Measurements from ENCODE around the gene IFRD2. TPM values are rescaled to one million over a fixed set of nuclear protein-coding genes. Genes with fewer than 3 reads are reported as not detected.

IFRD2 gene
- total RNA-seq, 1 donor from 2014 or later, result 40.2 TPM

- Mint-ChIP-seq H3K9me3 (no peaks in the 10 kb centered on the region), H3K27ac (no peak overlapping the region), H3K27me3 (ENCODE audit: low read depth) (no peaks in the 10 kb centered on the region), H3K36me3 (peaks cover 5% of the 10 kb centered on the region), H3K4me1 (peaks cover 46% of the 10 kb centered on the region), H3K4me3 (no peak overlapping the region)
- DNase-seq (ENCODE audit: low spot score in 2 of 2, unreplicated experiment in 2 of 2), result no peak
- no peak for TF ChIP-seq CTCF (IDR thresholded peaks at IDR 0.05; ENCODE audit: unreplicated experiment)
These were observed 30.9 kb upstream of the IFRD2 start for GRCh38 chr3:50323092-50323600.

- peak within 1 kb of the TSS; percentile 81 for H3K4me3 Mint-ChIP-seq
- peaks cover 5% of the 10 kb centered on the region for H3K36me3 Mint-ChIP-seq
- H3K4me1 Mint-ChIP-seq, result peaks cover 49% of the 10 kb centered on the region
- no peaks in the 10 kb centered on the region for H3K9me3 Mint-ChIP-seq
- no peaks in the 10 kb centered on the region for H3K27me3 Mint-ChIP-seq (ENCODE audit: low read depth)
- H3K27ac Mint-ChIP-seq, result peak within 1 kb of the TSS; percentile 95
- no peak for TF ChIP-seq CTCF (IDR thresholded peaks at IDR 0.05; ENCODE audit: unreplicated experiment)
- DNase-seq (ENCODE audit: low spot score in 2 of 2, unreplicated experiment in 2 of 2), result no peak
These were observed 30.3 kb upstream of the IFRD2 start, which contains the start of gene HYAL2 for GRCh38 chr3:50322386-50323091. TSS of gene HYAL2 (minus strand) at chr3:50322745. CDS start at chr3:50320489, 2,256 bp downstream.

GRCh38 chr3:50322115-50322385 lies 29.8 kb upstream of the IFRD2 start:
- peak overlapping the region; percentile 81 for H3K4me3 Mint-ChIP-seq
- no peaks in the 10 kb centered on the region for H3K9me3 Mint-ChIP-seq
- peaks cover 5% of the 10 kb centered on the region for H3K36me3 Mint-ChIP-seq
- H3K27me3 Mint-ChIP-seq (ENCODE audit: low read depth), result no peaks in the 10 kb centered on the region
- peak overlapping the region; percentile 53 for H3K27ac Mint-ChIP-seq
- no peak for DNase-seq (ENCODE audit: low spot score in 2 of 2, unreplicated experiment in 2 of 2)
- peaks cover 51% of the 10 kb centered on the region for H3K4me1 Mint-ChIP-seq
- TF ChIP-seq CTCF (IDR thresholded peaks at IDR 0.05; ENCODE audit: unreplicated experiment), result no peak

GRCh38 chr3:50321336-50322114 lies 29.3 kb upstream of the IFRD2 start:
- peaks cover 8% of the 10 kb centered on the region for H3K36me3 Mint-ChIP-seq

GRCh38 chr3:50320853-50321335 lies 28.7 kb upstream of the IFRD2 start:
- peak overlapping the region; percentile 90 for H3K27ac Mint-ChIP-seq
- H3K4me1 Mint-ChIP-seq, result peaks cover 56% of the 10 kb centered on the region
- H3K36me3 Mint-ChIP-seq, result peaks cover 12% of the 10 kb centered on the region
- DNase-seq (ENCODE audit: low spot score in 2 of 2, unreplicated experiment in 2 of 2), result peak; percentile 73 to 84
- no peaks in the 10 kb centered on the region for H3K27me3 Mint-ChIP-seq (ENCODE audit: low read depth)
- no peak for TF ChIP-seq CTCF (IDR thresholded peaks at IDR 0.05; ENCODE audit: unreplicated experiment)
- peak overlapping the region; percentile 88 for H3K4me3 Mint-ChIP-seq
- no peaks in the 10 kb centered on the region for H3K9me3 Mint-ChIP-seq

More at GRCh38 chr3:50321336-50322114, 29.3 kb upstream of the IFRD2 start:
- Mint-ChIP-seq H3K27ac (peak overlapping the region; percentile 95), H3K9me3 (no peaks in the 10 kb centered on the region), H3K4me3 (peak overlapping the region; percentile 88), H3K27me3 (ENCODE audit: low read depth) (no peaks in the 10 kb centered on the region), H3K4me1 (peaks cover 52% of the 10 kb centered on the region)
- peak; percentile 71 to 88 for DNase-seq (ENCODE audit: low spot score in 2 of 2, unreplicated experiment in 2 of 2)
- TF ChIP-seq CTCF (IDR thresholded peaks at IDR 0.05; ENCODE audit: unreplicated experiment), result peak; percentile 60

All from mesothelial cell of epicardium (in vitro differentiated cells).